ENCODE data around the gene KAT6B. TPM values are rescaled to one million over a fixed set of nuclear protein-coding genes. Genes with fewer than 3 reads are reported as not detected.

KAT6B gene
- total RNA-seq, 1 donor from 2014 or later = 62.9 TPM

DNA sequence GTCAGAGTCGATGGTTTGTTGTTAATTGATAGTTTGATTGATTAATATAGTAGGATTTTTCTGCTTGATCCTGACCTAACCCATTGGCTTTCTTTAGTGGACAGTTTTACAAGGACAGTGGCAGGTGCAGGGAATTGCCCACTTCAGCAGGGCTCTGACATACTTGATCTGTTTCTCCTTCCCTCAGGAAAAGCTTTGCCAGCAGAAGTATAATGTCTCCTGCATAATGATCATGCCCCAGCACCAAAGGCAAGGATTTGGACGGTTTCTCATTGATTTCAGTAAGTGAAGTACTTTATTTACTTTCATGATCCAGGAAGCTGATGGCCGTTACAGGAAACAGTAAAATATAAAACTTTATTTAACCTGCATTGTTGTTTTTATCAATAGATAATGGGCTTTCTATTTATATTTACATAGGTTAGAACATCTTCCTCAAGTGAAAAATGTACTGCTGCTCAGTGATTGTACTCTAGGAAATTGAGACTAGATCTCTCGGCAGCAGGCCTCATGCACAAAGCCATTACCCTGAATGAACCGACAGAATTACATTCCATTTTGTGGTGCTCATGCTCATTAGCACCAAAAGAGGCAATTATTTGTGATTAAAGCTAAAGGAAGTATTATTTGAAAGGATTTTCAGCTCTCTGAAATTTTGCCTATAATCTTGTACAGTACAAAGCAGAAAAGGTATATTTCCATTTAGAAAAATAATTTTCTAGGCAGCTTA lies 162.6 kb downstream of the KAT6B start:
- DNase-seq = peak; percentile 25

DNA sequence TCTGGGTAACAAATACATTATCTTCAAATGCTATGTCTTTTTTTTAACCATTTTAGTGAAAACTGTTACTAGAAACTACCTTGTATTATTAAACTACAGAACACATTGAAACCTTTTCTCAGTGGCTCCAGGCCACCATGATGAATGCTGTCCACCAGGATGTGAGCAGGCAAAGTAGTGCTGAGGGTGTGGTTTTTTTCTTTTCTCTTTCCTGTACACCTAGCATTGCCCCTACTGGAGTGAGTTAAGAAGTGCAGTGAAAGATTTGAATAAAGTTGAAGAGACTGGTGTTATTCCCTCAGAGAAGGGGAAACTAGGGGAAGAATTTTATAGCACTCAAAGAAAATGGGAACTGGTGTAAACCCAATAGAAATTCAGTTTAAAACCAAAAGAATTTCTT lies 165.0 kb downstream of the KAT6B start:
- DNase-seq = peak; percentile 13

- DNase-seq = no peak
These were observed 165.7 kb downstream of the KAT6B start for GRCh38 chr10:74992068-74992467.

GRCh38 chr10:74993649-74994048 lies 167.2 kb downstream of the KAT6B start:
- no peak for DNase-seq

DNA sequence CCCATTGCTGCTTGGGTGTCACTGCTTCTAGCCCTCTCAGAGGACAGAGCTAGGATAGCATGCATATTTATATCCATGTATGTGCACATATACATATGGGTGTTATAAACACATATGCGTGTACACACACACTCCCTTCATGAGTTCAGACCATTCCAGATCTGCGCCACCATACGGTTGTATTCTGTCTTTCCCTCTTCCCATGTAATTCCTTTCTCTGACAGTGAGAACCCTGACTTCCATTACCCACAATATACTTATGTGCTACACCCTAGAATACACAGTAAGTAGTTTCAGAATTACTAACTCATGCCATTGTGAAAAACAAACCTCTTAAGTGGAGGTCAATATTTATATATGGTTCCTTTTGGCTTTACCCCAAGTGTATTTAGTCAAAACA lies 168.5 kb downstream of the KAT6B start:
- no peak for DNase-seq

GRCh38 chr10:74995806-74996205 lies 169.4 kb downstream of the KAT6B start:
- no peak for DNase-seq

- no peak for DNase-seq
These were observed 170.8 kb downstream of the KAT6B start for GRCh38 chr10:74997163-74997562.

- no peak for DNase-seq
These were observed 174.4 kb downstream of the KAT6B start for GRCh38 chr10:75000748-75001321.

DNA sequence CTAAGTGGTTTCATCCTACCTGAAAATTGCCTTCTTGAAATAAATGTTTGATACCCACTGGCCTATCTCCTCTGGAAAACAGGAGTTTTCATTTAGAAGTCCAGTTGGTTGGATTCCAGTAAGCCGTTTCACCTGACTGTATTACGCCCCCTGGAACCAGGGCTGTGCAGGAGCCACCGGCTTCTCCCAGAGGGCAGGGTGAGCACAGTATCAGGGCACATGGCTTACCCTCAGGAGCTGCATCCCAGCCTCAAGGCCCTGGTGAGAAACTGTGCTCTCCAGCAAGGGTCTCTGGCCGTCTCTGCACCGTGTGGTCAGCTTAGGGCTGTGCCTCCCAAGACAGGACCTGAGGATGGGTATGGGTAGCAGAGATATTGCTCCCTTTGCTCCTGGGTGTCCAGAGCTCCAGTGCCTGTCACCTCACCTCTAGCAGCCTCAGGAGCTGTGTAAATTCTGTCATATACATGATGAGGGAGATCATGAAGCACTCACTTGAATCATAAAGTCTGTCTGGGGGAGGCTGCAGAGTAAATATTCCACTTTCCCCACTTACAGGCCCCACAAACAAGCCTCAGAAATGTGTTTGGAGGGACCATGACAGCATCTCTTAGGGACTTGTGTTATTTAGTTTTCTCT lies 175.4 kb downstream of the KAT6B start:
- DNase-seq = no peak

DNA sequence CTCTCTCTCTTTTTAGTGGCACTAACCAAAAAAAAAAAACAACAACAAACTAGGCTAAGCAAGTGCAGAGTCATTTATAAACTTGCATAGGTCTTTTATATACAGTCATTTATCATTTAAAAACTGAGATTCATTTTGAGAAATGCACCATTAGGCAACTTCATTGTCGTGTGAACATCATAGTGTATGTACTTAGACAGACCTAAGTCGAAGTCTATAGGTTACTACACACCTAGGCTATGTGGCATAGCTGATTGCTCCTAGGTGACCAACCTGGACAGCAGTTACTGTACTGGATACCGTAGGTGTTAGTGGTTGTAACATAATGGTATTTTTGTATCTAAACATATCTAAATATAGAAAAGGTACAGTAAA lies 175.9 kb downstream of the KAT6B start:
- DNase-seq = no peak

DNA sequence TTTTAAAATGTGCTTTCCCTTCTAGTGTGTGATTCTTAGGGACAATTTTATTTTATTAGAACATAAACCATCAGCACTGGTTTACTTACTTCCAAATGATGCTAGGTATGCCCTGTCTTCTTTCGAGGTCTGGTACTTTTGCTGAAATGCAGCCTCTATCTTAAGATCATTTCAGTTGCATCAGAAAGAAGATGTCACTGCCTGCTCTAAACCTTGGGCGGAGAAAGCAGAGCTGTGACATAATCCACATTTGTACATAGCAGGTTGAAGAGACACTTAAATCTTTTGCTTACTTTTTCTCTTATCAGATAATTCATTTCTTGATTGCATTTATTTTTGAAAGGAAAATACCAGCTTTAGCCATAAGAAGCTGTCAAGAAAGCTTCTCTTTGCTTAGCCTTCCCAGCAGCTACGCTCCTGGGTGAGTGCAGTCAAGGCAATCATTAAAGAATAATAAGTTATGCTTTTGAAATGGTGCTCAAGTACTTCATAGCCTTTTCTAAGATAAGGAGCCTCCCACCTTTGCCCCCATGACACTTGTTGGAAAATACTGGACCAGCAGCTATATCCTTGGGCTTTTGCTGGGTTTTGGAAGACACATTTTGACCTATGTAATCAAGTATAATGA lies 176.7 kb downstream of the KAT6B start:
- no peak for DNase-seq

DNA sequence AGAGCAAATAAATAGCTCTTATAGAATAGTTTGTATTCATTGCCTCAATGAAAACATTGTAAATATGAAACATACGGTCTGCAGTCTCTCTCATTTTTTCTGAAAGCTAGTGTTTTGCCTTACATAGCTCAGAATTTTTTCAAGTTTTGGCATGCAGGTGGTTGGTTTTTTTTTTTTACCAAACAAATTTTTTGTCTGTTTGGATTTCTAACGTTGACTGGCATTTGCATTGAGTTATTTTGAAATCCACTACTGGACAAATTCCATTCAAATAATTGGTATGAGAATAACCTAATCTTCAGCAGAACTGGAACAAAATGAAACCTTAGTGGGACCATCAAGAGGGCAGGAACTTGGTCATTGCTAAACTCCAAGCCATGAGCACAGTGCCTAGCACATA lies 177.5 kb downstream of the KAT6B start:
- DNase-seq = no peak

DNA sequence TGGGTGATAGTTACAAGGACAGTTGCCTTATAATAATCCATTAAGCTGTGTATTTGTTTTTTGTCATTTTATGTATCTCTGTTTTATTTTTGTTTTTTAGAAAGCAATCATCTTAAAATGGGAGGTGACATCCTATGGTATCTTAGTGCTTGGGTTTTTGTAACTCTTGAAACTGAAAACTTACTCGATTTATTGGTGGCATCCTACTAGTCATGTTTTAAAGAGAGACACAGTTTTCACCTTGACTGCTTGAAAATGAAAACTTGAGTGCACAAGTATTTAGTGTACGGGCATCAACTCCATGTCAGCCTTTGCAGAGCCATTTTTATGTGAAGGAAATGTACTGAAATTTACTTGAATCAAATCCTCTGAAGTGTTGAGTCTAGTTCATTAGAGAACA lies 181.2 kb downstream of the KAT6B start:
- DNase-seq = no peak

DNA sequence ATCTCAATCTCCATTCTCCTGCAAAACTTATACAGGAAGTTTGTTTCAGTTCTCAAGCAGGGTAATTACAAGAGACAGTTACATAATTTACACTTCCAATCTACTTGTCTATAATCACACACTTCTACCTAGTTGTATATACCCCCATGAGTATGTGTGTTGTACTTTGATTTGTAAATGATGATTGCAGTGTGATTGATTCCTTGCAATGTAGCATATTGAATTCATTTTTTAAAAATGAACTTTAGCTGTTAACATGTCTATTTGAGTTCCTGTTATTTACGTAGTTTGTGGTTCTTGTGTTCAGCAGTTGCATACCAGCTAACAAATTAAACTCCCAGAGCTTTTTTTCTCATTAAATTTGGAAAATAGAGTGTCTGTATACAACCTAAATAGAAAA lies 182.6 kb downstream of the KAT6B start:
- DNase-seq = no peak

DNA sequence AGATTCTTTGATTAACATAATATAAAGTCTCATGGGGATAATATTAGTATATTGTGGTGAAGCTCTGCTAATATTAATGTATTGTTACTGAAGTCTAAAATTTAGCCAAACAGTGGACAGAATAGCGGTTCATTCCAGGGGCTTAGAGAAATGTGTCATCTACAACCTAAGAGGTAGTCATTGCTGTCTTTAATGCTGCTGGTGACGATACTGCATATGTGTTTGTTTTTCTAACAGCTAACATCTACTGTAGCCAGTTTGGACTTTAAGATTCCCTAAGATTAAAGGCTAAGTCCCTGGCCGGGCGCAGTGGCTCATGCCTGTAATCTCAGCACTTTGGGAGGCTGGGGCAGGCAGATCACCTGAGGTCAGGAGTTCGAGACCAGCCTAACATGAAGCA lies 183.0 kb downstream of the KAT6B start:
- DNase-seq = no peak

DNA sequence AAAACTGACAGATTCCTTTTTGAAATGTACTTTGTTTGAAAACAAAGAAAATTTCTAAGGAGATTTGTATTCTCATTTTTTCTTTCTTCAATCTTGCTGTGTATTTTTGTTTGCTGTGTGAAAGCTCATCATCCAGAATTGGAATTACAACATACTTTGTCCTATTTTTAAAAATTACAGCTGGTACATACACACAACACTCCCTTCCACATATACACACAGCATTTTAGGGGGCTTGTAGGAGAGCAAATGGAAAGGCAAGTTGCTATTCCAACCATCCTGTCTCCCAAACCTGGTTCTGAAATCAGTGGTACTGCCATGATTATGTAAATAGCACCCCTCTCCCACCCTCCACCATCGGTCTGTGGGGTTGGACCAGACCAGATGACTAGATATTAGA lies 184.0 kb downstream of the KAT6B start:
- DNase-seq = no peak

- DNase-seq = no peak
These were observed 184.8 kb downstream of the KAT6B start for GRCh38 chr10:75011221-75011620.

DNA sequence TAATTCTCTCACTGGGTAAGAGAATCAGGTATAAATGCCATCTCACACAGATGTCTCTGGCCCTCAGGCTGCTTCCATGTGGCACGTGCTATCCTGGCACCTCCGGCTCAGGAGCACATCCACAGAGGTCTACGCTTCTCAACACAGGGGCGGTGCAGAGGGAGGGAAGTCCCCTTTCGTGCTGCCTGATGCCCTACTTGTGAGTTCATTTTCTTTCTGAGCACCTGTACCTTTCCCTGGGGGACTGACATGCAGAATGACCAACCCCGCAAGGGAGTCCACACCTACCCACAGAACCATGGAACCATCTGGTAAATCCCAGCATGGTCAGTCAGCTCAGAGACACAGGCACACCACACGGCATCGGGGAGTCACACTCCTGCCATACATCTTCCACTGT lies 186.1 kb downstream of the KAT6B start:
- no peak for DNase-seq

GRCh38 chr10:75013007-75013406 lies 186.6 kb downstream of the KAT6B start:
- no peak for DNase-seq

DNA sequence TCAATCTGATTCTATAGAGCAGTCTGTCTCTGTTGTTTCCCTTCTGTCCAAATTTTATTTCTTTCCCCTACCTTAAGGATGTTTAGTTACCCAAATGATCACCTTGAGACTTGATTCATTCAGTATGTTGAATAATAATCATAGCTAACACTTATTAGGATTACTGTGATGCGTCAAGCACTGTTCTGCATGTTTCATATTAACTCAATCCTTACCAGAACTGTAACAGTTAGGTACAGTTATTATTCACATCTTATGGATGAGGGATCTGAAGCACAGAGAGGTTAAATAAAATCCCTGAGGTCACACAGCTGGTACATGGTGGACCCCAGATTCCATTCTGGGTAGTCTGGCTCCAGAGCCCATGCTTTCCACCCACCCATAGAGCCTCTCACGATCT lies 187.1 kb downstream of the KAT6B start:
- DNase-seq = no peak

GRCh38 chr10:75014516-75015230 lies 188.3 kb downstream of the KAT6B start:
- DNase-seq = no peak

DNA sequence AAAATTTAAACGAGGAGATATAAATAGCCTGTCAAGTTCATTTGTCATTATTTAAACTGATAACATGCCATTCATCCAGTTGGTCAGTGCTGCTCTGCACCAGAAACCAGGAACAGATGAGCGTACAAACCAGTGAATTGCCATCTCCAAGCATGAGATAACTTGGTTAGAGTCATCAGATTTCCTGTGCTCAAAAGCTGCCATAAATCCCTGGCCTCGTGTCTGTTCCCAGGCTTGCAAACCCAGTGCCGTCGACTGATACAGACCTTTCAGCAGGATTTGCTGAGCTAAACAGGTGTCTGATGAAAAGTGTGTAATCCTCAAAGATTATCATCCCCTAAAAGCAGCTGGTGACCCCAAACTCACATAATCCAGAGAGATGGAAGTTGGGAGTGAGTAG lies 189.0 kb downstream of the KAT6B start:
- peak; percentile 78 for DNase-seq

DNA sequence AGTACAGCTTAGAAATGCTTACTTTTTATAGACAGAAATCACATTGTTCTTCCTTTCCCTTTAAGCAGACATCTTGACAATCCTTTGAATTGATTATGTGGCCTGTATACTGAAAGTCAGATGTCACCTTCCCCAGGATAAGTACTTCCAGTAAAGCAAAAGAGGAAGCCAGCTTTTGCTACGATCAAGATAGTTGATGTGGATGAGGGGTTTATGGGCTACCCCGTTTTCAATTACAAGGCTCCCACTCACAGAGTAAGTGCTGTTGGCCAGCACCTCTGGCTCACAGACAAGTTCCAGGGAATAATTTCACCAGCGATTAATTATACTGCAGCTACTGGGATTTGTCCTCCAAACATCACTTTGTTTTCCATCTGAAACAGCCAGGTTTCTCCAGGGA lies 189.9 kb downstream of the KAT6B start:
- DNase-seq = no peak
